ENCODE measurements around the gene GASK1A.

- TF ChIP-seq CTCF (IDR thresholded peaks at IDR 0.05), result no peak
- TF ChIP-seq POLR2A (IDR thresholded peaks at IDR 0.05), result no peak
Measured at GRCh38 chr3:42988566-42988965, 9.5 kb downstream of the GASK1A start.
